Mesodermal cell (in vitro differentiated cells): ENCODE data around the gene PDP2.

Experiments used
- H3K27ac ChIP-seq: 2 replicates; pipeline ENCODE4 v1.7.0; 2013; ENCODE audit warnings: mild to moderate bottlenecking, low read depth, low read length, moderate library complexity; ENCODE audit not compliant: severe bottlenecking
- H3K36me3 ChIP-seq: 2 replicates; pipeline ENCODE4 v1.7.1; 2013; ENCODE audit warnings: mild to moderate bottlenecking, low read length, moderate library complexity; ENCODE audit not compliant: control insufficient read depth, insufficient read depth
- H3K4me1 ChIP-seq: one replicate; pipeline ENCODE4 v1.7.1; 2013; ENCODE audit warnings: mild to moderate bottlenecking, low read length; ENCODE audit not compliant: insufficient read depth, control insufficient read depth, poor library complexity, severe bottlenecking
- H3K4me3 ChIP-seq: 2 replicates; pipeline ENCODE4 v1.7.0; 2013; ENCODE audit warnings: low read length, control low read depth, mild to moderate bottlenecking; ENCODE audit not compliant: insufficient read depth, poor library complexity, severe bottlenecking; ENCODE audit errors: extremely low read depth
- H3K9me3 ChIP-seq: 2 replicates; pipeline ENCODE4 v1.7.1; 2013; ENCODE audit warnings: mild to moderate bottlenecking, low read length, moderate library complexity; ENCODE audit not compliant: control insufficient read depth
- WGBS, 2 experiments: methylation state at CpG; one replicate each; pipeline ENCODE4 v1.1.5; 2013; ENCODE audit warnings: missing lambda C conversion rate in 2 of 2; ENCODE audit not compliant: insufficient coverage in 2 of 2; 5-methylcytosine and 5-hydroxymethylcytosine counted together

Gene PDP2

GRCh38 chr16:66911801-66912200 is 31.5 kb downstream of the PDP2 start:
- Histone ChIP-seq H3K4me1 (no peaks in the 10 kb centered on the region), H3K4me3 (no peak overlapping the region), H3K9me3 (no peaks in the 10 kb centered on the region), H3K36me3 (no peaks in the 10 kb centered on the region), H3K27ac (no peak overlapping the region)
- WGBS, 2 experiments: 93 to 96% methylated on average over 8 of the region's 8 CpGs

- no peaks in the 10 kb centered on the region for H3K4me1 ChIP-seq
- H3K9me3 ChIP-seq: no peaks in the 10 kb centered on the region
- WGBS, 2 experiments: 40 to 41% methylated on average over 5 to 10 of the region's 10 CpGs
- H3K27ac ChIP-seq: no peak overlapping the region
- H3K36me3 ChIP-seq: no peaks in the 10 kb centered on the region
- no peak overlapping the region for H3K4me3 ChIP-seq
Observed at GRCh38 chr16:66913081-66913480, 32.8 kb downstream of the PDP2 start.

DNA sequence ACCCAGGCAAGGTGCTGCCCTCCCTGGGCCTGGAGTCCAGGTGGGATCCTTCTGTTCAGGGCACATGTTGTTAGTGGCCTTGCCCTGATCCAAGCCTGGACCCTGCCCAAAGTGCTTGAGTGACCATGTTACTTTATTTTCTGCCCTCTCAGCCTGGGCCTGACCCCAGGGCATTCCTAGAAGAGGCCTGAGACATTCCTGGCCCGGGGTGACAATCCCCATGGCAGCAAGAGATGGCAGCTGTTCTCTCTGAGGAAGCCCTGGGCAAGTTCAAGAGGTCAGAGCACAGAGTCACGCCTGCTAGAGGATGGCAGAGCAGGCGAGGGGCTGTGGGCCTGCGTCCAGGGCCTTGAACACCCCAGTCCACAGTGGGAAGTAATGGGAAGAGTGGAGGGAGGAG is 33.4 kb downstream of the PDP2 start:
- WGBS, 2 experiments: 70 to 80% methylated on average over 3 to 4 of the region's 4 CpGs
- no peak overlapping the region for H3K27ac ChIP-seq

GRCh38 chr16:66914541-66914940 is 34.2 kb downstream of the PDP2 start:
- Histone ChIP-seq H3K4me1 (no peaks in the 10 kb centered on the region), H3K27ac (no peak overlapping the region), H3K9me3 (no peaks in the 10 kb centered on the region), H3K4me3 (no peak overlapping the region), H3K36me3 (no peaks in the 10 kb centered on the region)
- 90 to 95% methylated on average over 4 to 6 of the region's 7 CpGs for WGBS, 2 experiments

More for the DNA sequence above, 33.4 kb downstream of the PDP2 start:
- no peaks in the 10 kb centered on the region for H3K9me3 ChIP-seq
- no peaks in the 10 kb centered on the region for H3K36me3 ChIP-seq
- H3K4me1 ChIP-seq: no peaks in the 10 kb centered on the region
- H3K4me3 ChIP-seq: no peak overlapping the region

GRCh38 chr16:66915041-66915440 is 34.7 kb downstream of the PDP2 start:
- Histone ChIP-seq H3K36me3 (no peaks in the 10 kb centered on the region), H3K4me1 (peaks cover 3% of the 10 kb centered on the region), H3K9me3 (no peaks in the 10 kb centered on the region), H3K27ac (no peak overlapping the region), H3K4me3 (no peak overlapping the region)
- WGBS, 2 experiments: 80% methylated on average over 3 of the region's 7 CpGs; no CpG with 5 or more reads in 1 of the 2 experiments

GRCh38 chr16:66916518-66916917 is 36.2 kb downstream of the PDP2 start:
- peaks cover 4% of the 10 kb centered on the region for H3K4me1 ChIP-seq
- H3K27ac ChIP-seq: no peak overlapping the region
- 86 to 88% methylated on average over 6 of the region's 6 CpGs for WGBS, 2 experiments
- H3K9me3 ChIP-seq: no peaks in the 10 kb centered on the region
- no peak overlapping the region for H3K4me3 ChIP-seq
- H3K36me3 ChIP-seq: no peaks in the 10 kb centered on the region

DNA sequence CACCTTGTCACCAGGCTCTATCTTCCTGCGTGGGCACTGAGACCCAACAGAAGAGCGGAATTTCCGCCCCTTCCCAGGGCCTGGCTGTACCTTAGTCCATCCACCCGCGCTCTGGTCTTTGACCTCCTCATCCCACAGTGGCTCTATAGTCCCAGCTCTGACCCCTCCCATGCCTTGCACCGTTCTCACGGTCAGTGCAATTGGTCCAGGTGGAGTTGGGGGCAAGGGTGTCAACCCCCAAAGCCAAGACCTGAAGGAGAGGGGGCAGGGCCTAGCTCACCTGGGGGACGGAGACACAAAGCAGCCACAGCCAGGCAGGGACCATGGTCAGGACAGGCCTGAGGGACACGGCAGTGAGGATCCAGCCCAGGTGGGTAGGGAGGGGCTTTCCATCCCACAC is 37.4 kb downstream of the PDP2 start:
- 85 to 96% methylated on average over 3 to 7 of the region's 9 CpGs for WGBS, 2 experiments
- H3K27ac ChIP-seq: no peak overlapping the region
- no peaks in the 10 kb centered on the region for H3K36me3 ChIP-seq
- peaks cover 4% of the 10 kb centered on the region for H3K4me1 ChIP-seq
- H3K4me3 ChIP-seq: no peak overlapping the region
- H3K9me3 ChIP-seq: no peaks in the 10 kb centered on the region

DNA sequence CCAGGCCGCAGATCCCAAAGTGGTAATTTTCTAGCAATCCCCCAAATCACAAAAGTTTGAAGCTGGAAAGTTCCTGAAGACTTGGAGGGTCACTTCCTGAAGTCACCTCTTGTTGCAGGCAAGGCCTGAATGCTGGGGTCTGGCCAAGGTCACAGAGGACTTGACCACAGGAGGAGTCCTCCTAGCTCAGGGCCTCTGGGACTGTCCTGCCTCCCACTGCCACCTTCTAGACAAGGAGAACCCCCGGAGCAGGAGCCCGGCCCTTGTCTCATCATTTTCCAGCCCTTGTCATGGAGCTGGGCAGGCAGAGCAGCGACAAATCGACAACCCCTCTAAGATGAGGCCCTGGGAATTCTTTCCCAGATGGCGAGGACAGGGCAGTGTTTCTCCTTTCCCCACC is 38.0 kb downstream of the PDP2 start:
- WGBS, 2 experiments: 84 to 92% methylated on average over 4 to 5 of the region's 6 CpGs
- no peak overlapping the region for H3K4me3 ChIP-seq
- no peaks in the 10 kb centered on the region for H3K9me3 ChIP-seq

DNA sequence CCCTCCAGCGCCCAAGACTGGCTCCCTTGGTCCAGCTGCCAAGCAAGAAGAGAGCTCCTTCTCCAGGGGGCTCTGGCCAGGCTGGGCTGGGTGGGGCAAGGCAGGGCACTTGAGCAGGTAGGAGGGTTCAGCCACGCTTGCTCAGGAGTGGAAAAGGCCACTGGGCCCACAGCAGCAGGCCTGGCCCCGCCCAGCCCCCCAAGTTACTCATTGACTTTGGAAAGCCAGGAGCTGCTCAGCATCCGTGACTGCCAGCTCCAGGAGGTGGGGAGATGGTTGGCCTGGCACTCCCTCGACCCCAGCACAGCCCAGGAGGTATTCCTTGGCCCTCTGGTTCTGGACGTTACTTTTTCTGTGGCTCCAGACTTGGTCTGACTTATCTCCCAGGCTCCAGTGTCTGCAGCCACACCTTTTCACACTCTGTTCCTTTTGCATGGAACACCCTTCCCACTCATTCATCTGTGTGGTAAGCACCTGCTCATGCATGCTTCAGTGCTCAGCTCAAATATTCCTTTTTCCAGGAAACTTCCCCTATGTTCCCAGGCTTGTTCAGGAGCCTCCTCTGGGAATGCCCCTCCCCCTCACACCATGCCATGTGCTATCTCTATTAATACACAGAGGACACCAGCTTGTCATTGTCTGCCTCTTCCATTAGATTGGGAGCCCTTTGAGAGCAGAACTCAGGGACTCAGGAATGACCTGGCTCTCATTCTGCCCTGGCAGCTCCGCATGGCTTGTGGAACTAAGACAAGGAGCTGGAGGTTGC is 38.7 kb downstream of the PDP2 start, which contains the start of gene CDH16:
Gene CDH16 (minus strand): TSS at position 83 of the 766 bp plus-strand sequence. CDS start 820 bp downstream, outside the sequence.
- 76 to 83% methylated on average over 6 of the region's 7 CpGs for WGBS, 2 experiments
- Histone ChIP-seq H3K4me3 (no peak within 1 kb of the TSS), H3K9me3 (no peaks in the 10 kb centered on the region), H3K36me3 (no peaks in the 10 kb centered on the region), H3K4me1 (peaks cover 4% of the 10 kb centered on the region), H3K27ac (no peak within 1 kb of the TSS)

More for the DNA sequence above, 38.0 kb downstream of the PDP2 start:
- no peaks in the 10 kb centered on the region for H3K36me3 ChIP-seq
- H3K27ac ChIP-seq: no peak overlapping the region
- H3K4me1 ChIP-seq: peaks cover 4% of the 10 kb centered on the region

DNA sequence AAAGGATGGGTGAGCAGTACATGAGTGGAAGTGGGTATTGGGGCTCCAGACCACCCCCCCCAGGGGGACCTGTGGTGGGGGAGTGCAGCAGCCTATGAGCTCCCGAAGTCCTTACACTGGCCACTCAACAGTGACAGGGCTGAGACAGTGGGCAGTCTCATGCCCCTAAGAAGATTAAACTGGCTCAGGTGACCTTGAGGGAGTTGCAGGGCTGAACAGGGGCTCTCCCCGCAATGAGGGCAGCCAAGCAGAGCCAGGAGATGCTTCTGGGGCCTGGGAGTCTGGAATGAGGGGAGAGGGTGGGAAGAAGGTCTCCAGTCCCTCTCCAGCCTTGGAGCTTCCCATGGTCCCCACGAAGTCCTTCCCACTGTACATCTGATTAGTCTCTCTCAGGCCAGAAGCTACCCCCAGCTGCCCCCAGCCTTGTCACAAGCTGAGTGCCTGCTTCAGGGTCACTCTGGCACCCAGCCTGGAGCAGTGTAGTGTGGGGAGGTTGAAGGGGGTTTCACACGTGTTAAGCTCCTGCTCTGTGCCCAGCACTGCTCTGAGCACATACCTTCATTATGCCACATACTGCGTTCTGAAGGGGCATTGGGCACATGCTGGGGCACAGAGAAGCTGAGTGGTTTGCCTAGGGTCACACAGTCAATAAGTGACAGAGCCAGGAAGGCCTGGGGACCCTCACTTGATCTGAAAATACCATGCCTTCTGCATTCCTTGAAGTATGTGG is 39.4 kb downstream of the PDP2 start:
- Histone ChIP-seq H3K9me3 (no peaks in the 10 kb centered on the region), H3K27ac (no peak overlapping the region), H3K4me3 (no peak overlapping the region), H3K4me1 (peaks cover 4% of the 10 kb centered on the region), H3K36me3 (no peaks in the 10 kb centered on the region)
- WGBS, 2 experiments: 74 to 89% methylated on average over 2 to 3 of the region's 5 CpGs

DNA sequence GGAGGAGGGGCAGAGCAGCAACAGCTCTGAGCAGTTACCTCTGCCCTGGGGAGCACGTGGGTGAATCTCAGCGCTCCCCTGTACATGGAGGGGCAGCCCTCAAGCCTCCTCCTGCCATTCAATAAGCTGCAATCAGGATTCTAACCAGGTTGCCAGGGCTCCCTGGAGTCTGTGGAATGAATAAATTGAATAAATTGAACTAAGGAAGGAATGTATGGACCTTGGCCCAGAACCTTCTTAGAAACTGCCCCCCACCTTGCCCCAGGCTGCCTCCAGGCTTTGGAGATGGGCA is 39.9 kb downstream of the PDP2 start:
- WGBS, 2 experiments: 68% methylated on average over 2 of the region's 2 CpGs; no CpG with 5 or more reads in 1 of the 2 experiments
- no peak overlapping the region for H3K27ac ChIP-seq
- no peaks in the 10 kb centered on the region for H3K9me3 ChIP-seq

More for the DNA sequence above, 39.9 kb downstream of the PDP2 start:
- no peak overlapping the region for H3K4me3 ChIP-seq
- peaks cover 4% of the 10 kb centered on the region for H3K4me1 ChIP-seq
- H3K36me3 ChIP-seq: no peaks in the 10 kb centered on the region
